NCI-H2171 treated with DMSO at 0.1 percent for 48 hours (cell line): Measurements from ENCODE around the gene CFAP161.
"Not testable (repeated sequence)": the region's sequence is repeated elsewhere in the genome, so short reads cannot be mapped to it uniquely, and the experiment has no call there.

Experiments used
- DNase-seq: peaks from one replicate; lab custom pipeline; 2025; lab: John Stamatoyannopoulos, UW

CFAP161 gene

GRCh38 chr15:81107889-81108288, 26.2 kb upstream of the CFAP161 start:
- DNase-seq: no peak

DNA sequence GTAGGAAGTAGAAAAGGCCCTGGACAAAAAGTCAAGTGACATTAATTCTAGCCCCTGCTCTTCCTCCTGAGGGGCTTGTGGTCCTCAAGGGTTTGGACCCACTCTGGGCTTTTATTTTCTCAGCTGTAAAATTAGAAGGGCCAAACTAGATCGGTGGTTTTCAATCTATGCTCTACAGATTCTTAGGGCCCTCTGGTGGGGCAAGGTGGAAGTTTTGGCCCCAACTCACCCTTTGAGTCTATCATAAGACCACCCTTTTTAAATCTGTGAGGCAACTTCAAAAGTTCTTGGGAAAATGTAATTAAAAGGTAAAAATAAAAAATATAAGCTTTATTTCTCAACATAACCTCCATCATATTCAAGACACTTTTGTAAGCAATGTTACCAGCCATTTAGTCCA, 25.6 kb upstream of the CFAP161 start:
- DNase-seq: no peak

DNA sequence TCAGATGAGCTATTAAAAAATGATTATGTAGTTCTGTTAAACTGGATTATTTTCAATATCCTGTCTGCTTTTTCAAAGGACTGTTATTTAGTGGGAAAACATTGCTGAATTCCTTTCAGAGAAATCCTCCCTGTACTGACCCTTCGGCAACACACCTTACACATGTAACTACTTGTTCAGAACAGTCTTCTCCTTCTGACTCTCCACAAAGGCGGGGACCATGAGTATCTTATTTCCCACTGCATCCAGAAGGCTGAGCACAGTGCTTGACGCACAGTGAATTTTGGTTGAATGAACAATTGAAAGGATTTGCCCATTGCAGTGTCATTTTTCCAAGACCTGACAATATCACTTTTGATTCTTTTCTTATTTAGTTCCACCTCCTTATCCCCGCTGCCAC, 23.1 kb upstream of the CFAP161 start:
- peak; percentile 27 for DNase-seq

DNA sequence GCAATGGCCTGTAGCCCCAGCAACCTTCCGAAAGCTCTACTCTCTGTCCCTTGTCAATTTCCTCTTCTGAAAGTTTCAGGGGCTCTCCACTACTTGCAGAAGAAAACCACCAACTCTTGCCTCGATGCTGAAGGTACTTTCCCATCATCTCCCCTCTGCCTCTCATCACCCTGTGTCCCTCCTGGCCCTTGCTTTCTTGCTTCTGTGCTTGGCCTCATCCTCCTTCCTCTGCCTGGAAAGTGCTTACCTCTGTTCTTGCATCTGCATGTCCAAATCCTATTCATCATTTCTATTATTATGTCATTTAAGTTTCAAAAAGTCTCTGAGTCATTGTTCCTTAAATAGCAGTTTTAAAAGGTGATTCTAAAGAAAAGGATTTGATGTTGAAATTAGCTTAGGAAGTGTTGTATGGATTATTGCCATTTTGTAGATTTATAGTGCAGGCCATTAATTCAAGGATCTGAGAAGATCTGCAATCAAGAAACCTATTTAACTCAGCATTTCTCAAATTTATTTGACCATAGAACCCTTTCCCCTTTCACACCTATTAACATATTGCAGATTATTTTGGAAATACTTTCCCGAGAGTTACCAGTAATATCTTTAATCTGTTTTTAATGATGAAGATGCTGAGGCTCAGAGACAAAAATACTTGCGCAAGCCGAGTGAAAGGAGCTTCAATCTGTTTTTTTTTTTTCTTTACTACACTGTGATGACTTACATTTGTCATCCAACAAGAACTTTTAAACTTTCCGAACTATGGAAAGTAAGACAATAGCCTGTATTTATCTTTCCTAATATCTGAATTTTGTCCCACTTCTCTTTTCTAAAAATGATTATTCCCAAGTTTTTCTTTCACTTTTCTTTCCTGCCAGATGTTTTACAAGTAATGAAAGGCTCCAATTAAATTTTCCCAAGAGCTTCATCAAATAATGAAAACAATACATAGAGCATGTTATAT, 22.3 kb upstream of the CFAP161 start:
- DNase-seq: no peak

DNA sequence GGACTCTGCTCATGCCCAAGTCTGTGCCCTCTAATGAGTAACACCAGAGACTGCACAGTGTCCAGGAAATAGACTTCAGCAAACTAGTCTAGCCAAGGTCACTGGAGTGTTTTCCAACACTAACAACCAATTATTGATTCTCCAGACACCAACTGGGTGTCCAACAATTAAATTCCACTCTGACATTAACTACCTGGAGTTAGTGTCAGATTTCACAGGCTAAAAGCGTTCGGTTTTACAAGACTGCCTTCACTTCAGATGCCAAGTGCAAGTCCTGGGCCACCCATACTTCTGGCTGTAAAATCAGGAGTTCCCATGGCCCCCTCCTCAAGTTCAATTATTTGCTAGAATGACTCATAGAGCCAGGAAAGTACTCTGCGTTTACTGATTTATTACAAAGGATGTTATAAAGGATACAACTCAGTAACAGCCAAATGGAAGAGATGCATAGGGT, 20.8 kb upstream of the CFAP161 start:
- DNase-seq: no peak

GRCh38 chr15:81113861-81114291, 20.2 kb upstream of the CFAP161 start:
- no peak for DNase-seq

GRCh38 chr15:81115054-81115939, 18.8 kb upstream of the CFAP161 start:
- no peak for DNase-seq

- DNase-seq: no peak
Measured at GRCh38 chr15:81117136-81117535, 16.9 kb upstream of the CFAP161 start.

DNA sequence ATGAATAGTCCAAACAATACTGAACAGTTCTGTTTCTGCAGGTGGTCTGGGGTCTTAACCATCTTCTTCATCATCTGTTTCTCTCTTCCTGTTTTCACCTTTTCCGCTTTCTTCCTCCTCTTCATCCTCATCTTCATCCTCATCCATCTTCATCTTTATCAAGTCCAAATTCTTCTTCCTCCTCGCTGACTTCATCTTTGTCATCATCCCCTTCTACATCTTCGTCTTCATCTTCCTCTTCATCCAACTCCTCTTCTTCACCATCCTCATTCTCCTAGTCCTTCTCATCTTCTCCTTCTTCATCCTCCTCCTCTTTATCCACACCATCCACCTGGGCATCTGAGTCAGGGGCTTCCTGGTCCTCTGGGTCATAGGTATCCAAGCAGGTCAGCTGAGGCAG, 16.5 kb upstream of the CFAP161 start:
- DNase-seq: no peak

DNA sequence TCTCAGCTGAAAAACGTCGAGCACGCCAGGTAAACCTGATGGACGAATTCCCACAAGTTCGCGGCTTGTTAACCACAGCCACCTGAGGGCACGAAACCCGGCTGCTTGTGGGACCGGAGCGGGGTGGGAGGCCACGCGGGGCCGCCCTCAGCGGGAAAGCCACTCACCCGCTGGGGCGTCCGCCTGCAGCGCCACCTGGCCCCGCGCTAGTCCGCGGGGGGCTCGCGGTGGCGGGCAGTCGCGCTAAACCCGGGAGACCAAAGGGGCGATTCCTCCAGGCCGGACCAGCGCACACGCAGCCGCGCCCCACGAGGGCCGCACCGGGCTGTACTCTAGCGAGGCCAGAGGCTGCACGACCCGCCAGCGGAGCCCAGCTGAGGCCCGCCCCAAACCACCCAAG, 15.7 kb upstream of the CFAP161 start:
- DNase-seq: no peak

DNA sequence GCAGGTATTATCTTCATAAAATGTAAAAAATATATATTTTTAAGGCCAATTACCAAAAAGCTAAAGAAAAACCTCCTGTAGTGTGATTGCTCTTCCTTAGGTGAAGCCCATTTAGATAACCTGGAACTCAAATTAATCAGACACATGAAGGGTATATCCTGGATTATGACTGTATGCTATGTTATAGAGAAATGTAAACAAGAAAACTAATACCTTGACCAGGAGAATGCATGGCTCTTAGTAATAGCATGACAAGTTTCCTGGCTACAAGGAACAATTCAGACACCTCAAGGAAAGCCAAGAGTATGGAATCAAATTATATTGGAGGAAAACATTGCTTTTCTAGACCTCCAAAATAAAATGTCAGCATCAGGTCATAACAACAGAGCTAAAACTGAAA, 14.0 kb upstream of the CFAP161 start:
- DNase-seq: no peak

GRCh38 chr15:81126892-81127291, 7.2 kb upstream of the CFAP161 start:
- no peak for DNase-seq

GRCh38 chr15:81141478-81141877, 7.4 kb downstream of the CFAP161 start:
- DNase-seq: not testable (repeated sequence)

DNA sequence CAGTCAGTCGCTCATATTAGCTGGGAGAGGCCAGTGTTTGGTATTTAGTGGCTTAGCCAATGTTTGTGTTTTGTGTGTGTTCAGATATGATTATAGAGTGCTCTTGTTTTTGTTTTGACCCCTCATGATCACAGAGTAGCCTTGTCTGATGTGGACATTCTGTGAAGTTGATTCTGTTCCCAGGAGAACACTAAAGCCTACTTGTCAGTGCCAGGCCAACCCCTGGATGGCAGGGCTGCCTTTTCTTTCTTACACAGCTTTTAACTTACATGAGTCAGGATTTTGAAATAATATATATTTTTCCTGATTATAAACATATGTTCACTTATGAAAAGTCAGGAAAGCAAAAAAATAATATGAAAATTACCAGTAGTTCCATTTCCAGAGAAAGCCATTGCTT, 11.9 kb downstream of the CFAP161 start:
- DNase-seq: no peak

DNA sequence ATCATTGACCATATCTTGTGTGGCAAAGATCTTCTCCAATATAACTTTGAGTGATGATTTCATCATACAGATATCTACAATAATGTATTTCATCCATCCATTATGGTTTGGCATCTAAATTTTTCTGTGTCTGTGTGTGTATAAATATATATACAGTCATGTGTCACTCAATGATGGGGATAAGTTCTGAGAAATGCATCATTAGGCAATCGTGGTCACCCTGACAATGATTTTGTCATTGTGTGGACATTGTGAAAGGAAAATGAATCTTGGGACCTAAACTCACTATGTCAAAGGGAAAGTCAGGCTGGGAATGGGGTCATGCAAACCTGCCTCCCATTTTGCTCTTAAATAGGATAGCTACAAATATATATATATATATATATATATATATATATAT, 12.4 kb downstream of the CFAP161 start:
- no peak for DNase-seq

- DNase-seq: no peak
Measured at GRCh38 chr15:81151389-81151788, 17.3 kb downstream of the CFAP161 start.

- no peak for DNase-seq
Measured at GRCh38 chr15:81152339-81152738, 18.3 kb downstream of the CFAP161 start.

DNA sequence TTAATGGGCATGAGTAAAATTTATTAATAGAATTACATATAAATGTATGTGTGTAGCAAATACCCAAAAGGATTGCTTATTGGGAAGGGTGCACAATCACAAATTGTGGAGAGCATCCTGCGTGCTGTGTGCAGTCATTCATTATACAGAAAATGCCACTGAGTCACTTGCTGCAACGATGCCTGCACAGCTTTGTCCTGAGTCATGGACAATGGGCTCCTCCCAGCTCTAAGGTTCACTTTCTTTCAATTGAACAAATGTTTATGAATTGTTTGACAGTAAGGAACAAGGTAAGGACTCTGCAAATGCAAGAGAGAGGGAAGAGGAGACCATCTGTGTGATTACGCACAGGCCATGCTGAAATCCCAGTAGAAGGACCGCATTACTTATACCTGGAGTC, 18.7 kb downstream of the CFAP161 start:
- DNase-seq: no peak

DNA sequence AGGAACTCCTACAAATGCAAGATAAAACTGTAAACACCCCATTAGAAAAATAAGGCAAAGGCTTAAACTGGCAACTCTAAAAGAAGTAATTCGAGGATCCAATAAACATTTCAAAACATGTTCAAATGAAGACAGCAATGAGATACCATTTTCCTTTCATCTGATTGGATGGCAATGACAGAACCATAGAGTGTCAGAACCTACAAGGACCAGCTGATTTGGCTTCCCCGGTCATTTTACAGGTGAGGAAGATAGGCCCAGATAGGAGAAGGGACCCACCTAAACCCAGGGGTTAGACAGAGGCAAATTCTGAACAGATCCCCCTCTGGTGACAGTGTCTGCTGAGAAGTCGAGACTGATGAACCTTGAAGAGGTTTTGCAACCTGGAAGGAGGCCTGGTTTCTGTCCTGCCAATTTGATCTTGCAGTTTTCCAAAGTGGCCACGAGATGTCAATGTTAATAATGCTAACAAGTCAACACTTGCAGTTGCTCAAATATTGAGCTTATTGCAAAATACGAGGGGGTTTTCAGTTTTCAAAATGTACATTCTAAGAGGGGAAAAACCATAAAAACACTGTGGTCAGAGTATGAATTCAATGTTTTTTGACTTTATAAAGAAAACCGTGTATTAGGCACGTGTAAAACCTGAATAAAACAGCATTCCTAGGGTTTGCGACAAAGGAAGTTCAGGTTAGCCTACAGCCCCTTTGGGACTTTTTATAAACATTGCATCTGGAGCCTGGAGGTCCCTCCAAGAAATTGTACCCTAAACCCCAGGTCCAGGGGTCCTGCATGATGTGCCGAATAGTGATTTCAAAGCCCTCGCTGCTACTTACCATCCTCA, 21.5 kb downstream of the CFAP161 start:
- DNase-seq: peak; percentile 24

DNA sequence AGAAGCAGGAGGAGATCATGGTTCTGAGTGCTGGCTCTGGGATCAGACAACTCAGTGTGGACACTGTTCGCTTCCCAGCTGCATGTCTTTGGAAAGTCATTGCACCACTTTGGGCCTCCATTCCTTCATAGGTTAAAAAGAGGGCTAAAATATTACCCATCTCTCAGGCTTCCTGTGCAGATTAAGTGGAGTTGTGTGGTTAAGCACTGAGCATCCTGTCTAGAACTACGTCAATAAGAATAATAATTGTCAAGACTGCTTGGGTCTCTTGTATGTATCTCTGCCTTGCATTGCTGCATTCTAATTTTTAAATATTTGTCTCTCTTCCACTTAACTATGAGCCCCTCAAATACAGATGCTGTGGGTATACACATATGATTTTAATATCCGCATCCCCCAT, 22.3 kb downstream of the CFAP161 start:
- no peak for DNase-seq

DNA sequence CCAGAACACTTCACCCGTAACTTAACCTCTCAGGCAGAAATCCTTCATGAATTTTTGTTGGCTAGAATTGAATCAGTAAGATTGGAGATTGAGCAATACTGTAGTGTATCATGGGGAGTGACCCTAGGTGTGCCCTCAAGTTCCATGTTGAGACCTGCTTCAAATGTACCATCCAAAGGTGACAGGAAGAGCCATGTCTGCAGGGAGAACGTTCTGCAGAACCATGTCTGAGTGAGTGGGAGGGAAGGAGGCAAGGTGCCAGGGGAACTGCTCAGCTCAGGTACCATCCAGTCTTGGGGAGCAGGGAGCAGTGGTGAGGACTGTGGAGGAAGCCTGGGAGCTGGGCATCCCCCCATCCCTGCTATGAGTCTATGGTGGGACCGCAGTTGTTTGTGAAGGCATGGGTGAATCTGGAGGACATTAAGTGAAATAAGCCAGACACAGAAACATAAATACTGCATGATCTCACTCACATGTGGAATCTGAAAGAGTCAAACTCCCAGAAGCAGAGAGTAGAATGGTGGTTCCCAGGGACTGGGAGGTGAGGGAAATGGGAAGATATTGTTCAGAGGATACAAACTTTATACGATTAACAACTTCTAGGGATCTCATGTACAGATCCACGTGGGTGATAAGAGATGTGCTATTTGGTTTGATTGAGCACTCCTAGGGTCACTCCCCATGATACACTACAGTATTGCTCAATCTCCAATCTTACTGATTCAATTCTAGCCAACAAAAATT, 23.3 kb downstream of the CFAP161 start:
- DNase-seq: no peak
